HUES64 (cell line): Measurements from ENCODE around the gene TNC.

ENCODE experiments used
- H3K27ac ChIP-seq: 2 replicates; pipeline ENCODE4 v1.7.0; 2013; ENCODE audit warnings: low read depth, low read length, inconsistent platforms
- H3K27me3 ChIP-seq: 2 replicates; pipeline ENCODE4 v1.6.1; 2013; ENCODE audit warnings: mild to moderate bottlenecking, low read length; ENCODE audit not compliant: insufficient read depth
- H3K36me3 ChIP-seq: 2 replicates; pipeline ENCODE4 v1.6.1; 2013; ENCODE audit warnings: mild to moderate bottlenecking, low read length; ENCODE audit not compliant: insufficient read depth
- H3K4me1 ChIP-seq: 2 replicates; pipeline ENCODE4 v1.6.1; 2013; ENCODE audit warnings: mild to moderate bottlenecking, low read length, moderate library complexity; ENCODE audit not compliant: insufficient read depth
- H3K4me3 ChIP-seq: 2 replicates; pipeline ENCODE4 v1.5.1; 2013; ENCODE audit warnings: mild to moderate bottlenecking, low read length, moderate library complexity
- H3K9ac ChIP-seq: 2 replicates; pipeline ENCODE4 v1.6.1; 2013; ENCODE audit warnings: mild to moderate bottlenecking, low read depth, low read length
- H3K9me3 ChIP-seq: 2 replicates; pipeline ENCODE4 v1.6.1; 2013; ENCODE audit warnings: low read depth, low read length; ENCODE audit not compliant: insufficient read depth
- WGBS: fragments of 150-250, 120-280 bp; methylation state at CpG from one replicate; pipeline ENCODE4 v1.1.7; 2013; ENCODE audit warnings: missing lambda C conversion rate; 5-methylcytosine and 5-hydroxymethylcytosine counted together

TNC gene

DNA sequence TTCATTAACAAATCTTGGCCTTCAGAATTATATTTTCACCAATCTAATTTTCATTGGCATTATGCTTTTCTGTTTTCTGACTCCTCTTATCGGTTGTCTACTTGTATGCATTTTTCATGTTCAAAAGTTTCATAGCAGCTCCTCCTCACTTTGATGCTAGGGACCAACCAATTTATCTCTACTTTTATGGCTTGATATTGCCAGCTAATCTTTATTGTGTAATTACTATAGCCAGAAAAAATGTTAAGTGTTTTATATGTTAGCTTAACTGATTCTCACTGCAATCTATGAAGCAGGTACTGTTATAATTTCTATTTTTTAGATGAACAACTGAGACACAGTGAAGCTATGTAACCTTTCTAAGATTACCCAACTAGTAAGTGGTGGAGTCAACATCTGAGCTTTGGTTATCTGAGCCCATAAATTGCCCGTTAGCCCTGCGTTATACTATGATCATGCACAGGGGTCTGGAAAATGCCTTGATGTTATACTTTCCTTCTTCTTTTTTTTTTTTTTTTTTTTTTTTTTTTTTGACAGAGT, 34.4 kb upstream of the TNC start:
- Histone ChIP-seq H3K36me3 (no peaks in the 10 kb centered on the region), H3K4me3 (no peak overlapping the region), H3K27me3 (no peaks in the 10 kb centered on the region), H3K9me3 (no peaks in the 10 kb centered on the region; the same call in 1 of the 2 replicates), H3K9ac (no peak overlapping the region), H3K27ac (no peak overlapping the region), H3K4me1 (no peaks in the 10 kb centered on the region; the same call in 1 of the 2 replicates)
- WGBS, result 96% methylated on average over 3 of the region's 3 CpGs

DNA sequence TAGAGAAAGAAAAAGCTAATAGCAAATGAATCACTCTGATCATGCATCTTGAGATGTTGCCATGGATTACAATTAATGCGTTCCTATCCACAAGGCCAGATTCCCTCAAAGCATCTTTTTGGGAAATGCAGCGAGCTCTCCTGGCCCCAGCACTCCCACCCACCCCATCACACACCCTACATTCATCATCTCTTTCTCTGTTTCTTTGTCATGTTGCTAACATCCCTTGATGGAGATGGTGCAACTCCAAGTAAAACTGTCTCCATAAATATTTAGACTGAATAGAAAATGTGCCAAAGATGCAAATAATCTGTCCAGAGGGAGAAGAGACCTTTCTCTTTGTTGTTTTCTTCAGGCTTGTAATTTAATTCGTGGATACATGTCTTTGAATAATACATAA, 30.8 kb upstream of the TNC start:
- WGBS, result 95% methylated on average over 3 of the region's 3 CpGs
- Histone ChIP-seq H3K27ac (no peak overlapping the region), H3K4me3 (no peak overlapping the region), H3K27me3 (no peaks in the 10 kb centered on the region), H3K36me3 (no peaks in the 10 kb centered on the region), H3K9me3 (no peaks in the 10 kb centered on the region), H3K9ac (no peak overlapping the region), H3K4me1 (peaks cover 7% of the 10 kb centered on the region)

DNA sequence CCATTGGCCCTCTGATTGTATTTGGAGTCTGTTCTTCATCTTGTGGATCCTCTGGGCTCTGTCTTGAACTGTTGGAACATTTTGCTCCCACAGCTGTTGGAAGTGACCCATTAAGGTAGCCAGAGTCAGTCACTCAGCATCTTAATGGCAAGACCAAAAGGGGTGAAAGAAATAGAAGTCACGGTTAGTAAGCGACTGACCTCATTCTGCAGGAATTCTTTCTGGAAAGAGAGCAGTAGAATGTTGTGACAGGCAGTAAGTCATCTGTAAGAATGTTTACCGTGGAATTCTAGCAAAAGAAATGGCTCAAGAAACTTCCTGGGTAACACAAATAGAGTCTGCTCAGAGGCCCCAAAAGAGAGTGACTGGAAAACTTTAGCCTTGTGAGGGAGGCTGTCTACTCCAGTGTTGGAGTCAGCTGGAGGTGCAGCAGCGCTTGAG, 28.6 kb upstream of the TNC start:
- Histone ChIP-seq H3K4me3 (no peak overlapping the region), H3K9ac (no peak overlapping the region)
- WGBS, result 63% methylated on average over 4 of the region's 4 CpGs

DNA sequence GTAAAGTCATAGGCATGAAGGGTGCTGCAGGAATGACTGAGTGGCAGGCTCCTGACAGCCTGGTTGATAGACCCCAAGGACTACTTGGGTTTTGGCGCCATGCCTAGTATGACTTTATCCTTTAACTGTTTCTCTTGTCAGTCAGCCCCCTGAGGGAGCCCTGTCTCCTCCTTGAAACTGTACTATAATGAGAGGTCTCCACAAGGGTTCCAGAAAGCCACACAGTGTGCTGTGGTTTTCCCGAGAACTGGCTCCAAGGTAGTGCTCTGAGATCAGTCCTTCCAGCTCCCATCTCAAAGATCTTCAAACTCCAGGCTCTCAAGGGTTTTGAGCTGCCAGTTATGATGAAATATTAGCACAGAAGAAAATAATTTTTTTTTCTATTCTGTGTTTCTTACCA, 26.7 kb upstream of the TNC start:
- Histone ChIP-seq H3K27ac (no peak overlapping the region), H3K9me3 (no peaks in the 10 kb centered on the region), H3K36me3 (no peaks in the 10 kb centered on the region), H3K9ac (no peak overlapping the region), H3K4me3 (no peak overlapping the region), H3K27me3 (no peaks in the 10 kb centered on the region), H3K4me1 (peaks cover 7% of the 10 kb centered on the region)
- 88% methylated on average over 2 of the region's 2 CpGs for WGBS

More for the DNA sequence above, 28.6 kb upstream of the TNC start:
- no peaks in the 10 kb centered on the region for H3K27me3 ChIP-seq
- peaks cover 7% of the 10 kb centered on the region for H3K4me1 ChIP-seq
- no peaks in the 10 kb centered on the region for H3K36me3 ChIP-seq
- H3K27ac ChIP-seq, result no peak overlapping the region
- H3K9me3 ChIP-seq, result no peaks in the 10 kb centered on the region

DNA sequence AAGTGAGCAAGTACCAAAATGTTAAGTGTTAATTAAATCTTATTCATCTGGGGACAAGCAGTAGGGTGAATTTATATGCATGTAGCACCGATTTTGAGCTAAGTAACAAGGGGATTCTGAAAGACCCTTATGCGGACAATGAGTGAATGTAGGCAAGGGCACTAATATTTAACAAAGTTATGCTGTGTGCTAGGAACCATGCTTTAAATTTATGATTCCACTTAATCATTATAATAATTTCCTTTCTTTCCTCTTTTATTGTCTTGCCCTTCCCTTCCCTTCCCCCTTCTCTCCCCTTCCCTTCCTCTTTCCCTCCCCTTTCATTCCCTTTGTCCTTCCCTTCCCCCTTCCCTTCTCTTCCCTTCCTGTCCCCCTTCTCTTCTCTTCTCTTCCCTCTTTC, 25.7 kb upstream of the TNC start:
- Histone ChIP-seq H3K36me3 (no peaks in the 10 kb centered on the region), H3K9me3 (no peaks in the 10 kb centered on the region), H3K4me1 (peaks cover 7% of the 10 kb centered on the region), H3K9ac (no peak overlapping the region), H3K27ac (no peak overlapping the region), H3K4me3 (no peak overlapping the region), H3K27me3 (no peaks in the 10 kb centered on the region)
- 79% methylated on average over 2 of the region's 2 CpGs for WGBS

DNA sequence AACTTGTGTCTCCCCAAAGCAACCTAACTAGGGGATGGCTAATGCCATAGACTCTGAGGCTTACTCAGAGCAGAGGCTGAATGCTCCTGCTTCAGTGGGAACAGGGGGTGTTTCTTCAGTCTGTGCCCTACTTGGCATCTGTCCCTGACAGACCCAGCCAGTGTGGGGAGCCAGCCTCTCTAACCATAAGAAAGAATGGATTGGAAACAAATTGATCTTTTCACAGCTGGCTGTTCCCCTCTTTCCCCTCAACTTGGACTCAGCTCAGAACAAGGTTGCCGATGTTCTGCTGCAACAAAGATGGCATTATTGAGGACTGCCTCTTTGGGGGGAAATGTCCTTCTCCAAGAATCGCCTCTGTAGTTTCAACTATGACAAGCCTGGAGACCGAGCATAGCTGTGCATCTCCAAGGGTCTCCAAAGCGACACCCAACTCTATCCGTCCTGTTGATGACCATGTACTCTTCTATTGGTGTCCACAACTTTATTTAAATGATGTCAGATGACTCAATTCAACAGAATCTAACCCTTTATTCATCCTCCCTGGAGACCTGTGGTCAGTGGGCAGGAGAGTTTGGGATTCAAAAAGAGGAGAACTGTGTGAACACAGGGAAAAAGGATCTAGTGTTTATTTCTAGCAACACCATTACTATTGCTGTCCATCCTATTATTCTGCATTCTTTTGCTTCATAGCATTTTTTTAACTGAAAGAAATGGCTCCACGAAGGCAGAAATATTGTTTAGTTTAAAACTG, 24.7 kb upstream of the TNC start:
- Histone ChIP-seq H3K36me3 (no peaks in the 10 kb centered on the region), H3K9me3 (no peaks in the 10 kb centered on the region), H3K27ac (no peak overlapping the region), H3K27me3 (no peaks in the 10 kb centered on the region), H3K4me1 (peaks cover 7% of the 10 kb centered on the region), H3K4me3 (no peak overlapping the region), H3K9ac (no peak overlapping the region)
- WGBS, result 96% methylated on average over 6 of the region's 6 CpGs

DNA sequence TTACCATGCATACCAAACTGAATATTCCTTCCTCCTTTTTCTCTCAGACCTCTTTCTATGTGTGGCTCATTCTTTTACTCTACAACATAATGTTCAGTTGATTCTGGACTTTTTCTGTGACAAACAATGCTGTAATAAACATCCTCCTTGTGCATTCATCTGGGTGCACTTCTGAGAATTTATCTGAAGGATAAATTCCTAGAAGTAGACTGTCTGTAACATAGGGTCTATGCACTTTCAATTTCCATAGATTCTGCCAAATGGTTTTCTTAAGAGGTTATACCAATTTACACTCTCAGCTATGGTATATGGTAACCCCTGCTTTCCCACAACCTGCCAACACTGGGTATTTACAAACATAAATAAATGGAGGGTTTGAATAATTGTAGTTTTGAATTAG, 24.1 kb upstream of the TNC start:
- H3K9ac ChIP-seq, result no peak overlapping the region

DNA sequence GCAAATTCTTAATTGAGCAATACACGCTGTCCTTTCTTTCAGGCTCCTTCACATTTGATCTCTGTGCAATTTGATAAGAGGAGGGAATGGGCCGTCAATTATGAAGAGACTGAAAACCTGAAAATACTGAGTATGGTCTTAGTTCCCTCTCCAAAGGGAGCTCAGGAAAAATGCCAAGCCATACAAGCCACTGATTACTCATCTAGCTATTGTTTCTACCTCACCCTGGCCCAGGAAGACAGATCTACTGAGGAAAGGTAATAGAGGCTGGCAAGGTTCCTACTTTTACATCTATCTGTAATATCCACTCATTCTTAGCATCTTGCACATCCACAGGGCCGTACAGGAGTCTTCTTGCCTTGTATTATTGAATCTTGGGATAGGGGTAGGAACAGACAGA, 23.7 kb upstream of the TNC start:
- no peaks in the 10 kb centered on the region for H3K9me3 ChIP-seq
- no peaks in the 10 kb centered on the region for H3K36me3 ChIP-seq
- no peak overlapping the region for H3K27ac ChIP-seq
- no peak overlapping the region for H3K9ac ChIP-seq
- WGBS, result 86% methylated on average over 3 of the region's 3 CpGs
- no peak overlapping the region for H3K4me3 ChIP-seq
- no peaks in the 10 kb centered on the region for H3K27me3 ChIP-seq
- peaks cover 4% of the 10 kb centered on the region; the same call in 1 of the 2 replicates for H3K4me1 ChIP-seq

More for the DNA sequence above, 24.1 kb upstream of the TNC start:
- Histone ChIP-seq H3K27me3 (no peaks in the 10 kb centered on the region), H3K36me3 (no peaks in the 10 kb centered on the region), H3K9me3 (no peaks in the 10 kb centered on the region), H3K4me1 (peaks cover 7% of the 10 kb centered on the region), H3K4me3 (no peak overlapping the region), H3K27ac (no peak overlapping the region)

DNA sequence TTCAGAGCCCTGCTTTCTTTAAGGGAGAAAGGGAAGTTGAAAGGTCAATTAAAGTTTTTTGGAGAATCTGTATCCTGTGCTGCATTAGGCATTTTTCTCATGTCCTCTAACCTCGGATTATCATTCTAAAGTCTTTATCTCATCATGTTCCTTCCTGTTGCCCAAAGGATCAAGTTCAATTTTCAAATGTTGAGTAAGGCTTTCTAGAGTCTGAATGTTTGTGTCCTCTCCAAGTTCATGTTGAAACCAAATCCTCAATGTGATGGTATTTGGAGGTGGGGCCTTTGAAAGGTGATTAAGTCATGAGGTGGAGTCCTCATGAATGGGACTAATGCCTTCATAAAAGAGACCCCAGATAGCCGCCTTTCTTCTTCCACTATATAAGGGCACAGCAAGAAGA, 20.2 kb upstream of the TNC start:
- H3K36me3 ChIP-seq, result no peaks in the 10 kb centered on the region
- H3K4me1 ChIP-seq, result peaks cover 4% of the 10 kb centered on the region; the same call in 1 of the 2 replicates
- no peak overlapping the region for H3K27ac ChIP-seq
- H3K9me3 ChIP-seq, result no peaks in the 10 kb centered on the region
- H3K4me3 ChIP-seq, result no peak overlapping the region
- WGBS, result 88% methylated on average over 2 of the region's 2 CpGs
- H3K27me3 ChIP-seq, result no peaks in the 10 kb centered on the region
- no peak overlapping the region for H3K9ac ChIP-seq

DNA sequence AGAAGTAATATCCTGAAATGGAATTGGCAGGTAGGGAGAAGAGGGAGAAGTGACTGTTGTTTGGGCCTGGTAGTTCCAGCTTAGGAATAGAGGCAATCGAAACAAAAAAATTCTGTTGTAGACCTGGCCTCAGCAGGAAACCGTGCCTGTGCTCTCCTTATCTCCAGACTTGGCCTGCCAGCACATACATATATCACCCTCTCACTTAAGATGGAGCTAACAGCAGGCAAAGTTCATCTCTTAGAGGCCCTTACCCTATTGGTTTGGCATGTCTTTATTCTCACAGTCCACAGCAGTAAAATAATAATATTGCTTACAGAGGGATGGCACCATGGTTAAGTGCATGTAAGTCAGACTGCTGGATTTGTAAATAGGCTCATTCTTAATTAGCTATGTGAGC, 19.6 kb upstream of the TNC start:
- H3K4me1 ChIP-seq, result peaks cover 4% of the 10 kb centered on the region; the same call in 1 of the 2 replicates
- H3K27ac ChIP-seq, result no peak overlapping the region
- H3K4me3 ChIP-seq, result no peak overlapping the region
- no peaks in the 10 kb centered on the region for H3K9me3 ChIP-seq
- H3K36me3 ChIP-seq, result no peaks in the 10 kb centered on the region
- no peak overlapping the region for H3K9ac ChIP-seq
- no peaks in the 10 kb centered on the region for H3K27me3 ChIP-seq
- WGBS, result 88% methylated on average over 2 of the region's 2 CpGs

DNA sequence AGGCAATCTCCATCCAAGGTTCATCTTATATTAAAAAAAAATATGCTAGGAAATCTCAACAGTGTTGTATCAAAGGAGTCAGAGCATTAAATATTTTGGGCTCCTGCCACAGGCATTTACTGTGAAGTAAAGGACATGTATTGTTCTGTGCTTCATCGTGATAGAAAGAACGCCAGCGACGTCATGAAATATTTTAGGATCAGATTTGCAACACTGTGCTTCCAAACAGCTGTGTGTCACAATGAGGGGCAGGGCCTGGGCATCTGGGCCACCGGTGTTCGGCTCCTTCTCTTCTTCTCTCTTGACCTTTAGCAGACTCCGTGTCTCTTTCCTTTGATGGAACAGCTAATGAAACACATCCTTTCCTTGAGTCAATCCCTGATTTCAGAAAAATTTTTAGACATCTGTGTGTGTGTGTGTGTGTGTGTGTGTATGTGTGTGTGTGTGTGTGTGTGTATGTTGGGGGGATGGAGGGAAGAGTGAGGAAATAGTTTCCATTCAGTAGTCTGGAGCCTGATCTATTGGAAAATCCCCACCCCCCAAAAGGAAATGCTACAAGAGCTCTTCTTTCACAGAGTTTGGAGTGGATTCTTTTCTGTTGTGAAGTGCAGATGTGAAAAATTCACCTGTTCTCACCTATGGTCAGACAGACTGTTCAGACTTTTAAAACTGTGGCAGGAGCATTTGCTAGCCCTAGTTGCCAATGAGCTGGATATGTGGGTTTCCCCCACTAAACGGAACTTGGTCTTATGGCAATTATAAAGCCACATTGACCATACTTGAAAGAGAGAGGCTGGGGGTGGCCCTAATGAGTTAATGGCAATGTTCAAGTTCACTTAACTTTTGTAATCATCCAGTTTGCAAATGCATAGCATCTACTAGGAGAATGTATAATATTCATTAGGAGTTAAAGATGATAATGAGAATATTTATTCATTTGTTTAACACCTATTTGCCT, 18.1 kb upstream of the TNC start:
- no peak overlapping the region for H3K9ac ChIP-seq
- no peak overlapping the region for H3K27ac ChIP-seq
- no peak overlapping the region for H3K4me3 ChIP-seq
- H3K4me1 ChIP-seq, result peaks cover 4% of the 10 kb centered on the region; the same call in 1 of the 2 replicates
- 94% methylated on average over 8 of the region's 8 CpGs for WGBS
- H3K27me3 ChIP-seq, result no peaks in the 10 kb centered on the region
- no peaks in the 10 kb centered on the region for H3K9me3 ChIP-seq
- H3K36me3 ChIP-seq, result no peaks in the 10 kb centered on the region
